Kidney (tissue), 14 donors: ENCODE data around the gene NR5A1. TPM values are rescaled to one million over a fixed set of nuclear protein-coding genes. Genes with fewer than 3 reads are reported as not detected.

Source experiments
- DNase-seq, 5 donors: peaks; one replicate each; pipeline ENCODE4 v3.0.0-alpha.2; 2013 to 2020
- FAIRE-seq: peaks from 2 replicates; lab custom pipeline; 2012; peaks lifted over from hg19 to GRCh38; lab: Jason Lieb, UNC
- H3K27ac ChIP-seq, 2 donors: one replicate each; pipeline ENCODE4 v1.7.0; 2013; ENCODE audit warnings: low read depth in 2 of 2, low read length in 2 of 2, inconsistent platforms in 1 of 2
- H3K27me3 ChIP-seq: one replicate; pipeline ENCODE4 v1.7.1; 2013; ENCODE audit warnings: low read length, inconsistent platforms; ENCODE audit not compliant: control insufficient read depth, insufficient read depth
- H3K36me3 ChIP-seq, 3 donors: one replicate each; pipeline versions ENCODE4 v1.7.0 to v1.7.1; 2013; ENCODE audit warnings: low read length in 3 of 3, control low read depth in 1 of 3, inconsistent platforms in 1 of 3; ENCODE audit not compliant: insufficient read depth in 3 of 3, control insufficient read depth in 2 of 3
- H3K4me1 ChIP-seq, 3 donors: one replicate each; pipeline versions ENCODE4 v1.7.0 to v1.7.1; 2013; ENCODE audit warnings: low read length in 3 of 3, inconsistent platforms in 1 of 3, low read depth in 1 of 3; ENCODE audit not compliant: control insufficient read depth in 2 of 3, insufficient read depth in 2 of 3
- H3K4me3 ChIP-seq, 3 donors: one replicate each; pipeline versions ENCODE4 v1.7.0 to v1.8.1; 2013; ENCODE audit warnings: low read length in 3 of 3, control low read depth in 1 of 3, inconsistent platforms in 1 of 3
- H3K9ac ChIP-seq, 3 donors: one replicate each; pipeline versions ENCODE4 v1.7.0 to v1.7.1; 2013; ENCODE audit warnings: low read length in 3 of 3, control low read depth in 1 of 3, inconsistent platforms in 1 of 3
- H3K9me3 ChIP-seq, 3 donors: one replicate each; pipeline versions ENCODE4 v1.7.0 to v1.7.1; 2013; ENCODE audit warnings: low read length in 3 of 3, control low read depth in 1 of 3, inconsistent platforms in 1 of 3; ENCODE audit not compliant: control insufficient read depth in 2 of 3, insufficient read depth in 1 of 3
- CTCF ChIP-seq: IDR thresholded peaks from 3 replicates; pipeline ENCODE4 v1.5.1; 2012; ENCODE audit warnings: mild to moderate bottlenecking, moderate library complexity, borderline replicate concordance; ENCODE audit not compliant: insufficient read depth; ENCODE audit errors: extremely low read depth
- intact Hi-C: fragments of 100-400 bp; cut with DNase I; formaldehyde crosslinking; loops from one replicate; pipeline ENCODE4 v1.11.1; 2022
- polyA plus RNA-seq: library from polyadenylated mRNA; stranded (reverse); fragments of 350-450 nt; fragmentation: Illumina TruSeq; extraction: RNeasy Lipid Tissue Mini Kit (QIAGEN cat#74804); gene quantifications from one replicate; pipeline ENCODE4 v1.2.3, GENCODE V29; 2014; ENCODE audit warnings: low read depth, low replicate concordance; ENCODE audit not compliant: insufficient read depth
- total RNA-seq: library from RNA; stranded (reverse); fragmentation: NEBNext Ultra II Directional; extraction: Animal tissue kit (Norgen Biotek cat#: 25700); gene quantifications from one replicate; pipeline ENCODE4 v1.2.1, GENCODE V29; 2021
- donor health status: control.
- donor health status: control.
- donor health status: control.
- donor health status: control.
- donor health status: control.
- donor health status: DM: yes; HTN: yes; CAD: no.
- donor health status: Normal renal cell carcinoma (clear cell type).

Gene NR5A1
- total and polyA plus RNA-seq, 2 donors from 2014 or later, result not detected

- intact Hi-C loops, result no loop called here
- H3K27ac ChIP-seq, result no peak overlapping the region
- H3K9ac ChIP-seq, result no peak overlapping the region
- H3K9me3 ChIP-seq, result no peaks in the 10 kb centered on the region
- H3K4me1 ChIP-seq, result no peaks in the 10 kb centered on the region
- no peak overlapping the region for H3K4me3 ChIP-seq
- TF ChIP-seq CTCF, result no peak
- H3K27me3 ChIP-seq, result peaks cover 25% of the 10 kb centered on the region
- FAIRE-seq (no peak), DNase-seq (peak in 2 of 5 donors; percentile 44 to 71)
- H3K36me3 ChIP-seq, result no peaks in the 10 kb centered on the region
Observed at GRCh38 chr9:124505006-124505900, 1.9 kb downstream of the NR5A1 start.

GRCh38 chr9:124504530-124505005, 2.6 kb downstream of the NR5A1 start:
- Histone ChIP-seq H3K36me3 (no peaks in the 10 kb centered on the region), H3K27ac (no peak overlapping the region), H3K9me3 (no peaks in the 10 kb centered on the region), H3K27me3 (peaks cover 25% of the 10 kb centered on the region), H3K4me3 (no peak overlapping the region), H3K4me1 (no peaks in the 10 kb centered on the region), H3K9ac (no peak overlapping the region)
- intact Hi-C loops, result no loop called here
- DNase-seq (peak in 2 of 5 donors; percentile 26 to 44), FAIRE-seq (no peak)
- TF ChIP-seq CTCF, result no peak

GRCh38 chr9:124503713-124504529, 3.3 kb downstream of the NR5A1 start:
- H3K9me3 ChIP-seq, result no peaks in the 10 kb centered on the region
- H3K4me1 ChIP-seq, result no peaks in the 10 kb centered on the region
- FAIRE-seq (no peak), DNase-seq (peak in 2 of 5 donors; percentile 37 to 54)
- H3K4me3 ChIP-seq, result no peak overlapping the region
- no peak overlapping the region for H3K9ac ChIP-seq
- intact Hi-C loops, result no loop called here
- peaks cover 25% of the 10 kb centered on the region for H3K27me3 ChIP-seq
- H3K36me3 ChIP-seq, result no peaks in the 10 kb centered on the region
- TF ChIP-seq CTCF, result no peak
- H3K27ac ChIP-seq, result no peak overlapping the region
